Measurements from ENCODE around the gene SLC2A4. TPM values are rescaled to one million over a fixed set of nuclear protein-coding genes. Genes with fewer than 3 reads are reported as not detected.

SLC2A4 gene
- total and polyA plus RNA-seq, 2 of the 4 experiments (the other 2 are of a cell fraction) = 0.07 TPM; not detected in 1

DNA sequence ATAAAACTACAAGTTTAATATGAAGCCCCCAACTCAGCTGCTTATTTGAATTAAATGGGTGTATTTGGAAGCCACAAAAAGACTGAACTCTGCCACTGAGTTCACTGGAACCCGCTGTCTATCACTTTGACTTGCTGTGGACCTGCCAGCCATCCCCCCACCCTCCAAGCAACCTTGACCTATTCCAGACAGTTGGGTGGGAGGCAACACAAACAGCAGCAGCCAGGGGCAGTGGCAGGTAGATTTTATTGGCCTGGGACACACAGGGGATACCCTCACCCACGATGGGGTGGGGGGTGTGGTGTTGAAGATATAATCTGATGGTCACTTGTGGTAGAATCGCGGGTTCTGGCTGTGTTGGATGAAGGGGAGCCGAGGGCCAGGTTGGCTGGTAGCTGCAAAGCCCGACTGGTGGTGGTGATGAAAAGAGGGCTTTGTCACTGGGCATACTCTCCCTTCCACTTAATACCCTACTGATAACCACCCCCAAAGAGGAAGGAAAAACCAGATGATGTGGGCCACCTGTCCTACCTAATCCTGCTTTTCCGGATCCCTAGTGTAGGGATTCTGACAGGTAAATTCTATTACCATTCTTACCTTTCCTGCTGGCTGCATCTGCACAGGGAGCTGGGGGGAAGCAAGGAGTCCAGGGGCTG lies 31.0 kb downstream of the SLC2A4 start:
- Histone ChIP-seq H4K91ac (ENCODE audit: insufficient read depth, low read depth, low read length) (no peak overlapping the region), H2BK120ac (ENCODE audit: low read depth, low read length) (no peak overlapping the region), H3K36me3 (ENCODE audit: control insufficient read depth, insufficient read depth, low read length) (peaks cover 45% of the 10 kb centered on the region), H3K4me2 (ENCODE audit: low read depth, low read length) (no peak overlapping the region), H3K14ac (replicated peaks; ENCODE audit: low read depth, low read length) (no peak overlapping the region), H3K23ac (ENCODE audit: low read depth, low read length) (no peak overlapping the region), H3K4ac (ENCODE audit: low read depth, low read length) (no peak overlapping the region), H3K9me1 (ENCODE audit: insufficient read depth, low read length) (peaks cover 16% of the 10 kb centered on the region), H3K9ac (ENCODE audit: low read depth, low read length) (no peak overlapping the region), H3K27ac (ENCODE audit: insufficient read depth, low read length) (no peak overlapping the region), H2AFZ (replicated peaks; ENCODE audit: low read length, poor library complexity) (no peak overlapping the region), H3K4me3 (ENCODE audit: insufficient read depth, low read depth, low read length) (no peak overlapping the region), H4K5ac (ENCODE audit: low read depth, low read length) (no peak overlapping the region), H3K4me1 (ENCODE audit: control insufficient read depth, insufficient read depth, low read length) (peaks cover 7% of the 10 kb centered on the region), H2AK5ac (ENCODE audit: low read depth, low read length) (no peak overlapping the region), H3K18ac (ENCODE audit: low read depth, low read length) (no peak overlapping the region), H4K8ac (ENCODE audit: low read depth in 2 of 2, low read length in 2 of 2) (no peak overlapping the region), H2BK15ac (ENCODE audit: low read depth, low read length) (no peak overlapping the region), H2BK20ac (ENCODE audit: low read depth, low read length) (no peak overlapping the region), H4K20me1 (ENCODE audit: insufficient read depth, low read length) (peaks cover 65% of the 10 kb centered on the region), H2BK5ac (ENCODE audit: low read depth, low read length, poor library complexity, severe bottlenecking) (no peak overlapping the region), H3K27me3 (ENCODE audit: control insufficient read depth, insufficient read depth, low read length) (no peaks in the 10 kb centered on the region), H2AK9ac (replicated peaks; ENCODE audit: low read depth, low read length, poor library complexity) (peak overlapping the region; percentile 68), H3K79me1 (ENCODE audit: low read depth in 1 of 2, low read length in 2 of 2) (peaks cover 25 to 66% of the 10 kb centered on the region in 2 experiments), H3K9me3 (ENCODE audit: control insufficient read depth, insufficient read depth, low read length) (no peaks in the 10 kb centered on the region), H3K56ac (ENCODE audit: extremely low read depth, insufficient read depth, low read length) (no peak overlapping the region)
- DNase-seq = no peak
- POLR2A ChIA-PET (ENCODE audit: unreplicated experiment) = no interaction called here
- CTCF ChIA-PET = no interaction called here
- dilution Hi-C loops (cut with HindIII; ENCODE audit: low sequenced_read_pairs, unreplicated experiment) = no loop called here
- no TSS peak for BruUV-seq (replicated peaks)
- WGBS, 2 experiments (ENCODE audit: extremely low coverage in 2 of 2, insufficient read length in 1 of 2) = no CpG with 5 or more reads among the region's 7 CpGs
- no peak for ATAC-seq (ENCODE audit: low read depth)
- intact Hi-C loops (cut with micrococcal nuclease) = no loop called here
- in situ Hi-C loops (cut with MboI; ENCODE audit: low sequenced_read_pairs) = no loop called here
- TF ChIP-seq, protein P1, sequence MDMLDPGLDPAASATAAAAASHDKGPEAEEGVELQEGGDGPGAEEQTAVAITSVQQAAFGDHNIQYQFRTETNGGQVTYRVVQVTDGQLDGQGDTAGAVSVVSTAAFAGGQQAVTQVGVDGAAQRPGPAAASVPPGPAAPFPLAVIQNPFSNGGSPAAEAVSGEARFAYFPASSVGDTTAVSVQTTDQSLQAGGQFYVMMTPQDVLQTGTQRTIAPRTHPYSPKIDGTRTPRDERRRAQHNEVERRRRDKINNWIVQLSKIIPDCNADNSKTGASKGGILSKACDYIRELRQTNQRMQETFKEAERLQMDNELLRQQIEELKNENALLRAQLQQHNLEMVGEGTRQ (IDR thresholded peaks at IDR 0.05; ENCODE audit: low read depth, low read length) = no peak
- TF ChIP-seq MXI1 (IDR thresholded peaks at IDR 0.05; ENCODE audit: borderline replicate concordance, low read depth, low read length) (no peak), RAD21 (IDR thresholded peaks at IDR 0.05; ENCODE audit: low read length) (no peak)
- TF ChIP-seq, protein P2, sequence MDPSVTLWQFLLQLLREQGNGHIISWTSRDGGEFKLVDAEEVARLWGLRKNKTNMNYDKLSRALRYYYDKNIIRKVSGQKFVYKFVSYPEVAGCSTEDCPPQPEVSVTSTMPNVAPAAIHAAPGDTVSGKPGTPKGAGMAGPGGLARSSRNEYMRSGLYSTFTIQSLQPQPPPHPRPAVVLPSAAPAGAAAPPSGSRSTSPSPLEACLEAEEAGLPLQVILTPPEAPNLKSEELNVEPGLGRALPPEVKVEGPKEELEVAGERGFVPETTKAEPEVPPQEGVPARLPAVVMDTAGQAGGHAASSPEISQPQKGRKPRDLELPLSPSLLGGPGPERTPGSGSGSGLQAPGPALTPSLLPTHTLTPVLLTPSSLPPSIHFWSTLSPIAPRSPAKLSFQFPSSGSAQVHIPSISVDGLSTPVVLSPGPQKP (IDR thresholded peaks at IDR 0.05; ENCODE audit: borderline replicate concordance, low read depth, low read length) = no peak
- TF ChIP-seq, protein P3, sequence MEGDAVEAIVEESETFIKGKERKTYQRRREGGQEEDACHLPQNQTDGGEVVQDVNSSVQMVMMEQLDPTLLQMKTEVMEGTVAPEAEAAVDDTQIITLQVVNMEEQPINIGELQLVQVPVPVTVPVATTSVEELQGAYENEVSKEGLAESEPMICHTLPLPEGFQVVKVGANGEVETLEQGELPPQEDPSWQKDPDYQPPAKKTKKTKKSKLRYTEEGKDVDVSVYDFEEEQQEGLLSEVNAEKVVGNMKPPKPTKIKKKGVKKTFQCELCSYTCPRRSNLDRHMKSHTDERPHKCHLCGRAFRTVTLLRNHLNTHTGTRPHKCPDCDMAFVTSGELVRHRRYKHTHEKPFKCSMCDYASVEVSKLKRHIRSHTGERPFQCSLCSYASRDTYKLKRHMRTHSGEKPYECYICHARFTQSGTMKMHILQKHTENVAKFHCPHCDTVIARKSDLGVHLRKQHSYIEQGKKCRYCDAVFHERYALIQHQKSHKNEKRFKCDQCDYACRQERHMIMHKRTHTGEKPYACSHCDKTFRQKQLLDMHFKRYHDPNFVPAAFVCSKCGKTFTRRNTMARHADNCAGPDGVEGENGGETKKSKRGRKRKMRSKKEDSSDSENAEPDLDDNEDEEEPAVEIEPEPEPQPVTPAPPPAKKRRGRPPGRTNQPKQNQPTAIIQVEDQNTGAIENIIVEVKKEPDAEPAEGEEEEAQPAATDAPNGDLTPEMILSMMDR (conservative IDR thresholded peaks at IDR 0.05; ENCODE audit: low read depth, low read length) = no peak

Measured in IMR-90 (cell line).